ENCODE results near the gene CLEC11A.
"Not testable (repeated sequence)": the region's sequence is repeated elsewhere in the genome, so short reads cannot be mapped to it uniquely, and the experiment has no call there.

Gene CLEC11A

DNA sequence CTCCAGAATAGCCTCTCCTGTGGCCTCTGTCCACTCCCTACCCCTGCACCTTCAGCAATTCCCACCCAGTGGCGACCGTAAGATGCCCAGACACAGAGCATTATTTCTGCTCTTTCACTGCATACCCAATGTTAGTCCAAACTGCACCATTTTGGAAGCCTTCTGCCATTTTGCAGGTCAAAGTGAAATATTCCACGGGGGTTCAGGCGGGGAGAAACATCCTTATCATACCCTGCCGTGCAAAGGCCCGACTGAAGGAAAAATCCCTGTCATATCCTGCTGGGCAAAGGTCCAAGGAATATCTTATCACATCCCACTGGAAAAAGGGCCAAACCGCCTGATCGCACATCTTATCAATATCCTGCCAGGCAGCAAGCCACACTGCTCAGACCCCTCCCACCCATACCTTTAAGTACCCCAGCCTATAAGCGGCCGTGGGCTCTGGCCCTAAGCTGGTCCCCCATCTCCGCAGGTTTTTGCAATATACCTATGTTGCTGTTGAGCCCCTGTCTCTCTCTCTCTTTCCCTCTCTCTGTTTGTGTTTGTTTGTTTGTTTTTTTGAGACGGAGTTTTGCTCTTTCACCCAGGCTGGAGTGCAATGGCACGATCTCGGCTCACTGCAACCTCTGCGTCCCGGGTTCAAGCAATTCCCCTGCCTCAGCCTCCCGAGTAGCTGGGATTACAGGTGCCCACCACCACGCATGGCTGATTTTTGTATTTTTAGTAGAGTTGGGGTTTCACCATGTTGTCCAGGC is 18.2 kb downstream of the CLEC11A start:
- no peak overlapping the region for H3K4me2 ChIP-seq (ENCODE audit: low read depth, low read length, poor library complexity, severe bottlenecking)
- H2AFZ ChIP-seq (ENCODE audit: low read length), result no peak overlapping the region
- no peak overlapping the region for H3K4me3 ChIP-seq (ENCODE audit: low read length, poor library complexity, severe bottlenecking)
- no peak overlapping the region for H3K9ac ChIP-seq (ENCODE audit: low read depth, low read length, poor library complexity, severe bottlenecking)
- no peaks in the 10 kb centered on the region for H3K9me3 ChIP-seq (ENCODE audit: insufficient read depth, low read depth, low read length)
- H3K27me3 ChIP-seq (ENCODE audit: insufficient read depth, low read length, poor library complexity, severe bottlenecking), result no peaks in the 10 kb centered on the region
- TF ChIP-seq, protein P1, sequence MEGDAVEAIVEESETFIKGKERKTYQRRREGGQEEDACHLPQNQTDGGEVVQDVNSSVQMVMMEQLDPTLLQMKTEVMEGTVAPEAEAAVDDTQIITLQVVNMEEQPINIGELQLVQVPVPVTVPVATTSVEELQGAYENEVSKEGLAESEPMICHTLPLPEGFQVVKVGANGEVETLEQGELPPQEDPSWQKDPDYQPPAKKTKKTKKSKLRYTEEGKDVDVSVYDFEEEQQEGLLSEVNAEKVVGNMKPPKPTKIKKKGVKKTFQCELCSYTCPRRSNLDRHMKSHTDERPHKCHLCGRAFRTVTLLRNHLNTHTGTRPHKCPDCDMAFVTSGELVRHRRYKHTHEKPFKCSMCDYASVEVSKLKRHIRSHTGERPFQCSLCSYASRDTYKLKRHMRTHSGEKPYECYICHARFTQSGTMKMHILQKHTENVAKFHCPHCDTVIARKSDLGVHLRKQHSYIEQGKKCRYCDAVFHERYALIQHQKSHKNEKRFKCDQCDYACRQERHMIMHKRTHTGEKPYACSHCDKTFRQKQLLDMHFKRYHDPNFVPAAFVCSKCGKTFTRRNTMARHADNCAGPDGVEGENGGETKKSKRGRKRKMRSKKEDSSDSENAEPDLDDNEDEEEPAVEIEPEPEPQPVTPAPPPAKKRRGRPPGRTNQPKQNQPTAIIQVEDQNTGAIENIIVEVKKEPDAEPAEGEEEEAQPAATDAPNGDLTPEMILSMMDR (conservative IDR thresholded peaks at IDR 0.05; ENCODE audit: low read length), result no peak
- no peak for TF ChIP-seq EZH2phosphoT487 (IDR thresholded peaks at IDR 0.05; ENCODE audit: borderline replicate concordance)
- no peaks in the 10 kb centered on the region for H3F3A ChIP-seq (ENCODE audit: low read depth)
- no peaks in the 10 kb centered on the region for H3K36me3 ChIP-seq (ENCODE audit: insufficient read depth, low read length)
- no peaks in the 10 kb centered on the region for H3K4me1 ChIP-seq (ENCODE audit: insufficient read depth, low read length, poor library complexity, severe bottlenecking)
- H3K79me2 ChIP-seq (ENCODE audit: insufficient read depth, low read length), result no peaks in the 10 kb centered on the region
- H4K20me1 ChIP-seq (ENCODE audit: insufficient read depth, low read length, poor library complexity, severe bottlenecking), result no peaks in the 10 kb centered on the region
- H3K9me2 ChIP-seq (replicated peaks; ENCODE audit: low read depth, low read length), result no peaks in the 10 kb centered on the region

DNA sequence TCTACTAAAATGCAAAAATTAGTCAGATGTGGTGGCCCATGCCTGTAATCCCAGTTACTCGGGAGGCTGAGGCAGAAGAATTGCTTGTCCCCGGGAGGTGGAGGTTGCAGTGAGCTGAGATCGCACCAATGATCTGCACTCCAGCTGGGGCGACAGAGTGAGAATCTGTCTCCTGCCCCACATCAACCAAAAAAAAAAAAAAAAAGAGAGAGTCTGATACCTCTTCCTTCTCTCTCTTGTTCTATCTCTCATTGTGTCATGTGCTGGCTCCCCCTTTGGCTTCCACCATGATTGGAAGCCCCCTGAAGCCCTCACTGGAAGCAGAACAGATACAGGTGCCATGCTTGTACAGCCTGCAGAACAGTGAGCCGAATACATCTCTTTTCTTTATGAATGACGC is 20.4 kb downstream of the CLEC11A start:
- no peaks in the 10 kb centered on the region for H3K9me2 ChIP-seq (replicated peaks; ENCODE audit: low read depth, low read length)
- H3K36me3 ChIP-seq (ENCODE audit: insufficient read depth, low read length), result no peaks in the 10 kb centered on the region
- no peak overlapping the region for H3K4me2 ChIP-seq (ENCODE audit: low read depth, low read length, poor library complexity, severe bottlenecking)
- no peaks in the 10 kb centered on the region for H3K27me3 ChIP-seq (ENCODE audit: insufficient read depth, low read length, poor library complexity, severe bottlenecking)
- TF ChIP-seq EZH2phosphoT487 (IDR thresholded peaks at IDR 0.05; ENCODE audit: borderline replicate concordance), result no peak
- TF ChIP-seq, protein P1 (conservative IDR thresholded peaks at IDR 0.05; ENCODE audit: low read length), result no peak
- no peaks in the 10 kb centered on the region for H4K20me1 ChIP-seq (ENCODE audit: insufficient read depth, low read length, poor library complexity, severe bottlenecking)
- H3K9me3 ChIP-seq (ENCODE audit: insufficient read depth, low read depth, low read length), result no peaks in the 10 kb centered on the region
- no peak overlapping the region for H2AFZ ChIP-seq (ENCODE audit: low read length)
- no peak overlapping the region for H3K9ac ChIP-seq (ENCODE audit: low read depth, low read length, poor library complexity, severe bottlenecking)
- no peaks in the 10 kb centered on the region for H3F3A ChIP-seq (ENCODE audit: low read depth)
- H3K4me1 ChIP-seq (ENCODE audit: insufficient read depth, low read length, poor library complexity, severe bottlenecking), result no peaks in the 10 kb centered on the region
- H3K4me3 ChIP-seq (ENCODE audit: low read length, poor library complexity, severe bottlenecking), result no peak overlapping the region
- H3K79me2 ChIP-seq (ENCODE audit: insufficient read depth, low read length), result no peaks in the 10 kb centered on the region

DNA sequence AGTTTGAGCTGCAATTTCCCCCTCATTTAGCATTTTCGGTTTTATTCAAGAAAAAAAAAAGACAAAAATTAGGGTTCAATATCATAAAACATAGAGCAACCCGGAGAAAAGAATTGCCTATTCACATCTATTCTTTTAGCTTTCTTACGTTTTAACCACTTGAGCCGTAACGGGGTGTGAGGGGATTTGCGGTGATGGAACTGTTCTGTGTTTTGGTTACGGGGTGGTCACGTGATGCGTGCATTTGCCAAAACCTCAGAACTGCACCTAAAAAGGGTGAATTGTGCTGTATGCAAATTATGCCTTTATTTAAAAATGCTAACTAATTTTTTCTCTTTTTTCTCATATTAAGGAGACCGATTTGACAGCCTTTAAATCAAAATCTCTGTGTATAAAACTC is 22.1 kb downstream of the CLEC11A start:
- Histone ChIP-seq H3K9ac (ENCODE audit: low read depth, low read length, poor library complexity, severe bottlenecking) (no peak overlapping the region), H3K4me1 (ENCODE audit: insufficient read depth, low read length, poor library complexity, severe bottlenecking) (no peaks in the 10 kb centered on the region), H2AFZ (ENCODE audit: low read length) (no peak overlapping the region), H3K79me2 (ENCODE audit: insufficient read depth, low read length) (no peaks in the 10 kb centered on the region), H3K27me3 (ENCODE audit: insufficient read depth, low read length, poor library complexity, severe bottlenecking) (no peaks in the 10 kb centered on the region), H3K36me3 (ENCODE audit: insufficient read depth, low read length) (no peaks in the 10 kb centered on the region), H4K20me1 (ENCODE audit: insufficient read depth, low read length, poor library complexity, severe bottlenecking) (no peaks in the 10 kb centered on the region), H3K4me3 (ENCODE audit: low read length, poor library complexity, severe bottlenecking) (no peak overlapping the region), H3K9me3 (ENCODE audit: insufficient read depth, low read depth, low read length) (no peaks in the 10 kb centered on the region), H3F3A (ENCODE audit: low read depth) (no peaks in the 10 kb centered on the region), H3K4me2 (ENCODE audit: low read depth, low read length, poor library complexity, severe bottlenecking) (no peak overlapping the region), H3K9me2 (replicated peaks; ENCODE audit: low read depth, low read length) (no peaks in the 10 kb centered on the region)
- TF ChIP-seq, protein P1 (conservative IDR thresholded peaks at IDR 0.05; ENCODE audit: low read length), result no peak
- TF ChIP-seq EZH2phosphoT487 (IDR thresholded peaks at IDR 0.05; ENCODE audit: borderline replicate concordance), result no peak

DNA sequence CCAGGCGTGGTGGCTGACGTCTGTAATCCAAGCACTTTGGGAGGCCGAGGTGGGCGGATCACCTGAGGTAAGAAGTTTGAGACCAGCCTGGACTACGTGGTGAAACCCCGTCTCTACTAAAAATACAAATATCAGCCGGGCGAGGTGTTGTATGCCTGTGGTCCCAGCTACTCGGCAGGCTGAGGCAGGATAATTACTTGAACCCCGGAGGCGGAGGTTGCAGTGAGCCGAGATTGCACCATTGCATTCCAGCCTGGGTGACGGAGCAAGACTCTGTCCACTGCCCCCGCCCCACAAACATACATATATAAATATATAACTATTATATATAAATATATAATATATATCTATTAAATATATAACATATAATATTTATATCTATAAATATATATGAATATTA is 24.0 kb downstream of the CLEC11A start:
- not testable (repeated sequence) for H2AFZ ChIP-seq (ENCODE audit: low read length); H3K9me3 ChIP-seq (ENCODE audit: insufficient read depth, low read depth, low read length); H3K27me3 ChIP-seq (ENCODE audit: insufficient read depth, low read length, poor library complexity, severe bottlenecking); H3K36me3 ChIP-seq (ENCODE audit: insufficient read depth, low read length); H4K20me1 ChIP-seq (ENCODE audit: insufficient read depth, low read length, poor library complexity, severe bottlenecking); H3K4me2 ChIP-seq (ENCODE audit: low read depth, low read length, poor library complexity, severe bottlenecking); H3F3A ChIP-seq (ENCODE audit: low read depth); H3K4me1 ChIP-seq (ENCODE audit: insufficient read depth, low read length, poor library complexity, severe bottlenecking); H3K79me2 ChIP-seq (ENCODE audit: insufficient read depth, low read length); H3K9ac ChIP-seq (ENCODE audit: low read depth, low read length, poor library complexity, severe bottlenecking); H3K9me2 ChIP-seq (replicated peaks; ENCODE audit: low read depth, low read length); H3K4me3 ChIP-seq (ENCODE audit: low read length, poor library complexity, severe bottlenecking)
